ENCODE data around the gene TERT. TPM values are rescaled to one million over a fixed set of nuclear protein-coding genes. Genes with fewer than 3 reads are reported as not detected.

Gene TERT
- total and polyA plus RNA-seq, 10 of the 15 experiments (the other 5 are each of a cell fraction or from before 2014, with no cell fraction given), result 0.08 to 21.5 (median 5.0) TPM

DNA sequence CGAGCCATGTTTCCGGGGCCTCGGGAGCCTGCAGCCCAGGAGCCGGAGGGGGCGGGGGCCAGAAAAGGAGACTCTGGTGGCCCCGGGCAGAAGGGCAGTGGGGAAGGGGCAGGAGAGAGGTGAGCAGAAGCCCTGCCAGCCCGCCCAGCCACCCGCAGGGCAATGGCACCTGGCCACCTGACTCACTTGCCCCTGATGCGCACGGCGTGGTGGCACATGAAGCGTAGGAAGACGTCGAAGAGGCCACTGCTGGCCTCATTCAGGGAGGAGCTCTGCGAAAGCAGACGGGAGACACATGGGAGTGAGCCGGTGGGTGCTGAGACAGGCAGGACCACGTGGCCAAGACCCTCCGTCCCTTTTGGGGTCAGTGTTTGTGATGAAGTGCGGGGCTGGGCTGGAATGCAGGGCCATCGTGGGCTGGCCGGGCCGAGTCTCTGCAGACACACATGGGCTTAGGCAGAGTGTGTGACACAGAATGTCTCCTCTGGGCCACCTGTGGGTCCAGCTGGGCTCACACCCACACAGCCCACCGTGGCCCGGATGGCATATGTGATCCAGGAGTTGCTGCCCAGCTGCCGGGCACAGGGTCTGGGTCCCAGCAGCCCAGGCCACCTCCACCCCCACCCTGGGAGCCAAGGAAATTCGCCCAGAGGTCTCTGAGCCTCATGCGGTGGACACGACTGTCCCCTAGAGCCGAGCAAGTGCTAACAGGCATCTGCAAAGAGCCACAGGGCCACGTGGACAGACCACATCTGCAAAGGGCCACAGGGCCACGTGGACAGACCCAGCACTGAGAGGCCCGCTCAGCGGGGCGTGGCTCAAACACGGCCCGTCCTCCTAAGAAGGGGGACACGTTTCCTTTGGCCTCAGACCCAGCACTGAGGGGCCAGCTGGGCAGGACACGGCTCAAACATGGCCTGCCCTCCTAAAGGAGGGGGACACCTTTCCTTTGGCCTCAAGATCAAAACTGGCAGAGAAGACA is 23.6 kb downstream of the TERT start (continued):
- no peak for TF ChIP-seq JUNB (IDR thresholded peaks at IDR 0.05)
- no peak for TF ChIP-seq CREB1 (IDR thresholded peaks at IDR 0.05; ENCODE audit: low read depth)
- no peak for TF ChIP-seq RUNX3 (IDR thresholded peaks at IDR 0.05; ENCODE audit: low read length)
- TF ChIP-seq MYC (IDR thresholded peaks at IDR 0.05; ENCODE audit: insufficient read depth, insufficient read length, insufficient replicate concordance, low read length, severe bottlenecking), result no peak

DNA sequence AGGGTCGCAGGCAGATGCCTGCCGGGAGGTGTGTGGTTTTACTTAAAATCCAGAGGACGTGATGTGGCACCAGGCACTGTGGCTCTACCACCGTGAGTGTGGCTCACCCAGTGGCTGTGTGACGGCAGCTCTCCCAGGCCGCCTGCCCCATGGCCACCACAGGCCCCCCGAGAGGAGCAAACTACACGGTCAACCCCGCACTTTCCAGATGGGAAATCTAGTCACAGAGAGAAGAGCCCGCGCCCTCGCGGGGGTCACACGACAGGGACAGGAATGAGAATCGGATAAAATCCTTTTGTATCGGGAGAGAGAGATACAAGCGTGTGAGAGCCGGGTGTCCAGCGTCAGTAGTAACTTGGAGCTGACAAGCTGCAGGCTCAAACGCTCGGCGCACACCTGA is 24.4 kb downstream of the TERT start:
- no peaks in the 10 kb centered on the region; the same call in 2 of the 3 replicates for H3K9me3 ChIP-seq (replicated peaks; ENCODE audit: control insufficient read depth, insufficient read depth, low read length)
- no peak overlapping the region for H3K4me2 ChIP-seq (ENCODE audit: control insufficient read depth, insufficient read depth)
- in situ Hi-C loops (cut with MboI) (no loop called here), intact Hi-C loops (cut with micrococcal nuclease; ENCODE audit: unreplicated experiment) (no loop called here)
- ChIA-PET CTCF (no interaction called here), RAD21 (ENCODE audit: unreplicated experiment) (no interaction called here), SMC1A (ENCODE audit: uncharacterized antibody, unreplicated experiment) (no interaction called here), POLR2A (no interaction called here)
- no peaks in the 10 kb centered on the region for H3K79me2 ChIP-seq (ENCODE audit: control insufficient read depth, insufficient read depth, low read length)
- no peaks in the 10 kb centered on the region; the same call in 1 of the 2 replicates for H4K20me1 ChIP-seq (ENCODE audit: control insufficient read depth, insufficient read depth)
- TF ChIP-seq EP300 (IDR thresholded peaks at IDR 0.05; ENCODE audit: borderline replicate concordance in 1 of 2, control insufficient read depth in 1 of 2, low read depth in 2 of 2, low read length in 2 of 2) (no peak), SREBF1 (IDR thresholded peaks at IDR 0.05; ENCODE audit: low read length) (no peak), RAD51 (IDR thresholded peaks at IDR 0.05) (no peak), ZNF207 (IDR thresholded peaks at IDR 0.05; ENCODE audit: borderline replicate concordance) (no peak)
- H3K36me3 ChIP-seq (ENCODE audit: control insufficient read depth in 2 of 2, insufficient read depth in 2 of 2, low read length in 1 of 2), result peaks cover 0 to 16% of the 10 kb centered on the region in 2 experiments; a peak in 2 of 4 replicates
- BruUV-seq (replicated peaks), result no TSS peak
- FAIRE-seq, result no peak
- 89% methylated on average over 20 of the region's 22 CpGs for WGBS (ENCODE audit: insufficient coverage, insufficient replicate concordance, low lambda C conversion rate, missing lambda C conversion rate)
- H3K9ac ChIP-seq (ENCODE audit: control insufficient read depth, insufficient read depth, low read length), result no peak overlapping the region
- no peaks in the 10 kb centered on the region for H3K27me3 ChIP-seq (replicated peaks in 1 of 2; ENCODE audit: control insufficient read depth in 2 of 2, insufficient read depth in 2 of 2, low read length in 1 of 2)
- no peak overlapping the region for H3K27ac ChIP-seq (ENCODE audit: control insufficient read depth, insufficient read depth)
- peaks cover 3% of the 10 kb centered on the region; the same call in 1 of the 2 replicates for H3K4me1 ChIP-seq (ENCODE audit: control insufficient read depth, insufficient read depth, low read length)
- H3K4me3 ChIP-seq, result no peak overlapping the region
- H2AFZ ChIP-seq (ENCODE audit: control insufficient read depth, low read depth, low read length), result no peak overlapping the region
- no peak for DNase-seq (ENCODE audit: low read depth, low spot score)
- ATAC-seq, result no peak
